ENCODE results near the gene TM2D1. TPM values are rescaled to one million over a fixed set of nuclear protein-coding genes. Genes with fewer than 3 reads are reported as not detected.

TM2D1 gene
- total and polyA plus RNA-seq, 10 of the 15 experiments (the other 5 are each of a cell fraction or from before 2014, with no cell fraction given): 21.0 to 46.6 (median 36.7) TPM

- TF ChIP-seq RELA (IDR thresholded peaks at IDR 0.05; ENCODE audit: borderline replicate concordance, partially characterized antibody) (no peak), SMARCA5 (IDR thresholded peaks at IDR 0.05) (no peak), SPI1 (IDR thresholded peaks at IDR 0.05; ENCODE audit: borderline replicate concordance, insufficient read depth, low read depth, low read length) (no peak)
Observed at GRCh38 chr1:61654067-61654466, 70.9 kb downstream of the TM2D1 start (continued).

- Histone ChIP-seq H4K20me1 (ENCODE audit: control insufficient read depth, insufficient read depth) (no peaks in the 10 kb centered on the region), H3K79me2 (ENCODE audit: control insufficient read depth, insufficient read depth, low read length) (no peaks in the 10 kb centered on the region), H3K4me3 (no peak overlapping the region), H3K4me2 (ENCODE audit: control insufficient read depth, insufficient read depth) (no peak overlapping the region), H3K9me3 (replicated peaks; ENCODE audit: control insufficient read depth, insufficient read depth, low read length) (no peaks in the 10 kb centered on the region), H3K4me1 (ENCODE audit: control insufficient read depth, insufficient read depth, low read length) (no peaks in the 10 kb centered on the region), H3K27me3 (replicated peaks in 1 of 2; ENCODE audit: control insufficient read depth in 2 of 2, insufficient read depth in 2 of 2, low read length in 1 of 2) (no peaks in the 10 kb centered on the region; a peak in 1 of 4 replicates), H3K27ac (ENCODE audit: control insufficient read depth, insufficient read depth) (no peak overlapping the region), H3K36me3 (ENCODE audit: control insufficient read depth in 2 of 2, insufficient read depth in 2 of 2, low read length in 1 of 2) (no peaks in the 10 kb centered on the region), H2AFZ (ENCODE audit: control insufficient read depth, low read depth, low read length) (no peak overlapping the region), H3K9ac (ENCODE audit: control insufficient read depth, insufficient read depth, low read length) (no peak overlapping the region)
- SMC1A ChIA-PET (ENCODE audit: uncharacterized antibody, unreplicated experiment): no interaction called here
- WGBS (ENCODE audit: insufficient coverage, insufficient replicate concordance, low lambda C conversion rate, missing lambda C conversion rate): 36% methylated on average over 5 of the region's 5 CpGs
- CTCF ChIA-PET: no interaction called here
- intact Hi-C loops (cut with micrococcal nuclease; ENCODE audit: unreplicated experiment): loop anchor here (10.0 kb wide), 1 partner anchor 674 kb away; no protein-coding TSS in a partner anchor
- BruUV-seq (replicated peaks): no TSS peak
- TF ChIP-seq POU2F2 (IDR thresholded peaks at IDR 0.05; ENCODE audit: borderline replicate concordance, low read depth, low read length) (no peak), TCF3 (IDR thresholded peaks at IDR 0.05; ENCODE audit: borderline replicate concordance, insufficient read depth, low read depth, low read length) (no peak), SRF (IDR thresholded peaks at IDR 0.05; ENCODE audit: low read depth in 2 of 2, low read length in 2 of 2) (no peak), RB1 (IDR thresholded peaks at IDR 0.05; ENCODE audit: borderline replicate concordance) (no peak), SREBF2 (IDR thresholded peaks at IDR 0.05; ENCODE audit: low read length) (no peak), CUX1 (IDR thresholded peaks at IDR 0.05; ENCODE audit: insufficient replicate concordance, low read depth, low read length) (no peak), SMAD5 (IDR thresholded peaks at IDR 0.05; ENCODE audit: low read depth) (no peak)
- TF ChIP-seq, protein P1, sequence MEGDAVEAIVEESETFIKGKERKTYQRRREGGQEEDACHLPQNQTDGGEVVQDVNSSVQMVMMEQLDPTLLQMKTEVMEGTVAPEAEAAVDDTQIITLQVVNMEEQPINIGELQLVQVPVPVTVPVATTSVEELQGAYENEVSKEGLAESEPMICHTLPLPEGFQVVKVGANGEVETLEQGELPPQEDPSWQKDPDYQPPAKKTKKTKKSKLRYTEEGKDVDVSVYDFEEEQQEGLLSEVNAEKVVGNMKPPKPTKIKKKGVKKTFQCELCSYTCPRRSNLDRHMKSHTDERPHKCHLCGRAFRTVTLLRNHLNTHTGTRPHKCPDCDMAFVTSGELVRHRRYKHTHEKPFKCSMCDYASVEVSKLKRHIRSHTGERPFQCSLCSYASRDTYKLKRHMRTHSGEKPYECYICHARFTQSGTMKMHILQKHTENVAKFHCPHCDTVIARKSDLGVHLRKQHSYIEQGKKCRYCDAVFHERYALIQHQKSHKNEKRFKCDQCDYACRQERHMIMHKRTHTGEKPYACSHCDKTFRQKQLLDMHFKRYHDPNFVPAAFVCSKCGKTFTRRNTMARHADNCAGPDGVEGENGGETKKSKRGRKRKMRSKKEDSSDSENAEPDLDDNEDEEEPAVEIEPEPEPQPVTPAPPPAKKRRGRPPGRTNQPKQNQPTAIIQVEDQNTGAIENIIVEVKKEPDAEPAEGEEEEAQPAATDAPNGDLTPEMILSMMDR (IDR thresholded peaks at IDR 0.05 in 2 of 3, conservative IDR thresholded peaks at IDR 0.05 in 1 of 3; ENCODE audit: control insufficient read depth in 2 of 3, extremely low read depth in 1 of 3, insufficient read depth in 1 of 3, low read depth in 3 of 3, low read length in 3 of 3): no peak
- RAD21 ChIA-PET (ENCODE audit: unreplicated experiment): no interaction called here
- in situ Hi-C loops (cut with MboI): no loop called here
- DNase-seq (ENCODE audit: low read depth, low spot score) (no peak), ATAC-seq (no peak), FAIRE-seq (no peak)
- POLR2A ChIA-PET: no interaction called here
Observed at GRCh38 chr1:61648983-61649742, 75.8 kb downstream of the TM2D1 start.

Data from GM12878 (cell line).